GM19193 (cell line): ENCODE data around the gene VWA7.

Source experiments
- POLR2A ChIP-seq: IDR thresholded peaks from 4 replicates; pipeline ENCODE4 v1.6.1; 2011; ENCODE audit not compliant: insufficient read depth, insufficient read length; ENCODE audit errors: extremely low read depth

VWA7 gene

GRCh38 chr6:31729515-31729978 lies 47.6 kb downstream of the VWA7 start:
- TF ChIP-seq POLR2A = no peak

GRCh38 chr6:31728767-31729514 lies 48.2 kb downstream of the VWA7 start, which contains the start of gene DDAH2:
Gene DDAH2 (minus strand): TSS chr6:31729299. CDS start chr6:31729161, 138 bp downstream.
- TF ChIP-seq POLR2A = no peak

GRCh38 chr6:31727717-31728671 lies 49.1 kb downstream of the VWA7 start:
- TF ChIP-seq POLR2A = no peak

GRCh38 chr6:31727034-31727716 lies 50.0 kb downstream of the VWA7 start:
- TF ChIP-seq POLR2A = peak; percentile 39

- TF ChIP-seq POLR2A = no peak
These were observed 51.4 kb downstream of the VWA7 start for GRCh38 chr6:31725502-31726350.

GRCh38 chr6:31723980-31724691 lies 53.0 kb downstream of the VWA7 start:
- TF ChIP-seq POLR2A = no peak

GRCh38 chr6:31723245-31723979 lies 53.7 kb downstream of the VWA7 start, which contains the start of gene MPIG6B:
Gene MPIG6B (plus strand): TSS chr6:31723373. CDS start chr6:31723384, 11 bp downstream.
- no peak for TF ChIP-seq POLR2A

- no peak for TF ChIP-seq POLR2A
These were observed 55.0 kb downstream of the VWA7 start for GRCh38 chr6:31722173-31722572.

GRCh38 chr6:31721351-31722020 lies 55.6 kb downstream of the VWA7 start, which contains the start of gene LY6G6C:
Gene LY6G6C (minus strand): TSS chr6:31721746. CDS start chr6:31721679, 67 bp downstream.
- no peak for TF ChIP-seq POLR2A

- no peak for TF ChIP-seq POLR2A
These were observed 56.8 kb downstream of the VWA7 start for GRCh38 chr6:31720196-31720770.

GRCh38 chr6:31719001-31719400 lies 58.1 kb downstream of the VWA7 start:
- no peak for TF ChIP-seq POLR2A

GRCh38 chr6:31718265-31718664 lies 58.9 kb downstream of the VWA7 start:
- no peak for TF ChIP-seq POLR2A
